HepG2 (cell line): Measurements from ENCODE around the gene MGST2. TPM values are rescaled to one million over a fixed set of nuclear protein-coding genes. Genes with fewer than 3 reads are reported as not detected.

ENCODE experiments used
- ATF2 ChIP-seq: sonication (generic); formaldehyde crosslinking; IDR thresholded peaks from 2 replicates; pipeline ENCODE4 v1.4.0; 2020; ENCODE audit warnings: missing genetic modification reagents
- GATAD1 ChIP-seq: IDR thresholded peaks from 2 replicates; pipeline ENCODE4 v1.6.1; 2016; ENCODE audit warnings: missing genetic modification reagents, missing compliant biosample characterization
- HOMEZ ChIP-seq: IDR thresholded peaks from 2 replicates; pipeline ENCODE4 v1.6.1; 2016; ENCODE audit warnings: low read depth
- IRX3 ChIP-seq: sonication (generic); formaldehyde crosslinking; IDR thresholded peaks from 2 replicates; pipeline ENCODE4 v1.8.1; 2023; ENCODE audit warnings: mild to moderate bottlenecking, low read depth, missing genetic modification reagents, borderline replicate concordance
- MBNL3 ChIP-seq: fragments of 250-450 bp; sonication (Bioruptor Pico); conservative IDR thresholded peaks from 2 replicates; pipeline ENCODE4 v1.8.0; 2022; ENCODE audit warnings: mild to moderate bottlenecking, inconsistent platforms
- MTA3 ChIP-seq: sonication (generic); formaldehyde crosslinking; IDR thresholded peaks from 2 replicates; pipeline ENCODE4 v1.4.0; 2020; ENCODE audit warnings: missing genetic modification reagents
- PAWR ChIP-seq: sonication (generic); formaldehyde crosslinking; IDR thresholded peaks from 2 replicates; pipeline ENCODE4 v1.4.0; 2020; ENCODE audit warnings: missing genetic modification reagents, mild to moderate bottlenecking, borderline replicate concordance
- PITX1 ChIP-seq: sonication (generic); formaldehyde crosslinking; IDR thresholded peaks from 2 replicates; pipeline ENCODE4 v1.5.1; 2020; ENCODE audit warnings: mild to moderate bottlenecking, missing genetic modification reagents
- PRDM4 ChIP-seq: sonication (generic); formaldehyde crosslinking; IDR thresholded peaks from 2 replicates; pipeline ENCODE4 v1.9.0; 2021; ENCODE audit warnings: missing genetic modification reagents, borderline replicate concordance
- RARA ChIP-seq: IDR thresholded peaks from 2 replicates; pipeline ENCODE4 v1.6.1; 2016; ENCODE audit warnings: missing genetic modification reagents, missing compliant biosample characterization
- RARG ChIP-seq: sonication (generic); formaldehyde crosslinking; IDR thresholded peaks from 2 replicates; pipeline ENCODE4 v1.4.0; 2020; ENCODE audit warnings: low read depth, mild to moderate bottlenecking, missing genetic modification reagents
- REXO4 ChIP-seq: sonication (generic); formaldehyde crosslinking; IDR thresholded peaks from 2 replicates; pipeline ENCODE4 v1.8.0; 2022; ENCODE audit warnings: missing genetic modification reagents, mild to moderate bottlenecking, borderline replicate concordance
- RFX1 ChIP-seq: fragments of 450-650 bp; IDR thresholded peaks from 2 replicates; pipeline ENCODE4 v1.6.1; 2017
- RFXANK ChIP-seq: IDR thresholded peaks from 2 replicates; pipeline ENCODE4 v1.6.1; 2016
- RORA ChIP-seq: sonication (generic); formaldehyde crosslinking; IDR thresholded peaks from 2 replicates; pipeline ENCODE4 v1.5.0; 2020; ENCODE audit warnings: mild to moderate bottlenecking, missing genetic modification reagents, moderate library complexity
- SMARCC2 ChIP-seq: fragments of 450-650 bp; IDR thresholded peaks from 2 replicates; pipeline ENCODE4 v1.6.1; 2017; ENCODE audit warnings: antibody characterized with exemption, mild to moderate bottlenecking
- THAP7 ChIP-seq: sonication (generic); formaldehyde crosslinking; IDR thresholded peaks from 2 replicates; pipeline ENCODE4 v1.8.1; 2023; ENCODE audit warnings: mild to moderate bottlenecking, missing genetic modification reagents
- ZNF326 ChIP-seq: sonication (generic); formaldehyde crosslinking; IDR thresholded peaks from 2 replicates; pipeline ENCODE4 v1.4.0; 2020; ENCODE audit warnings: missing genetic modification reagents, borderline replicate concordance
- ZNF512 ChIP-seq: sonication (generic); formaldehyde crosslinking; IDR thresholded peaks from 2 replicates; pipeline ENCODE4 v1.4.0; 2020; ENCODE audit warnings: mild to moderate bottlenecking, missing genetic modification reagents
- ZSCAN5A ChIP-seq: sonication (generic); formaldehyde crosslinking; IDR thresholded peaks from 2 replicates; pipeline ENCODE4 v1.8.0; 2022; ENCODE audit warnings: mild to moderate bottlenecking, missing genetic modification reagents, borderline replicate concordance
- polyA plus RNA-seq, 8 experiments: library from polyadenylated mRNA; depleted of rRNA in 3 of 8; stranded (reverse) in 7 of 8; unstranded in 1 of 8; fragments of >200 nt; fragmentation: Illumina TruSeq in 4 of 8; extraction: Trizol in 4 of 8; gene quantifications; 2 replicates each; pipeline versions ENCODE4 v1.2.1 to v1.2.3, GENCODE V29; 2011 to 2016; ENCODE audit warnings: low read depth in 4 of 8, missing spikeins in 1 of 8, mixed read lengths in 1 of 8; ENCODE audit not compliant: insufficient read depth in 1 of 8
- total RNA-seq, 5 experiments: library from RNA; depleted of rRNA; stranded (reverse); fragments of >200 nt; fragmentation: Illumina TruSeq; extraction: Trizol; gene quantifications; 2 replicates each; pipeline ENCODE4 v1.2.3, GENCODE V29; 2016; ENCODE audit warnings: low read depth in 1 of 5

The MGST2 gene
- total and polyA plus RNA-seq, 2 of the 13 experiments (the other 11 are each of a cell fraction or from before 2014, with no cell fraction given) = 205 to 416 TPM

GRCh38 chr4:139689093-139689722 lies 23.6 kb downstream of the MGST2 start (continued):
- TF ChIP-seq THAP7 (CRISPR knock-in tag) = no peak
- TF ChIP-seq ZNF326 (CRISPR knock-in tag) = no peak
- no peak for TF ChIP-seq RORA
- no peak for TF ChIP-seq MBNL3 (CRISPR knock-in tag)
- peak; percentile 83 for TF ChIP-seq ATF2 (CRISPR knock-in tag)
- TF ChIP-seq MTA3 (CRISPR knock-in tag) = no peak
- TF ChIP-seq ZSCAN5A (CRISPR knock-in tag) = no peak; the same call in 1 of the 2 replicates
- TF ChIP-seq PRDM4 (CRISPR knock-in tag) = no peak
- peak; percentile 90 for TF ChIP-seq HOMEZ (CRISPR knock-in tag)
- no peak for TF ChIP-seq REXO4
- no peak for TF ChIP-seq RFX1
- TF ChIP-seq GATAD1 (CRISPR knock-in tag) = peak; percentile 30; the same call in 1 of the 2 replicates
- TF ChIP-seq ZNF512 (CRISPR knock-in tag) = no peak
- no peak for TF ChIP-seq PAWR (CRISPR knock-in tag)
- no peak; the same call in 1 of the 2 replicates for TF ChIP-seq SMARCC2
- peak; percentile 92 for TF ChIP-seq PITX1 (CRISPR knock-in tag)
- TF ChIP-seq RARG (CRISPR knock-in tag) = no peak
- no peak for TF ChIP-seq RFXANK (CRISPR knock-in tag)
- no peak for TF ChIP-seq IRX3 (CRISPR knock-in tag)
- TF ChIP-seq RARA (CRISPR knock-in tag) = peak; percentile 99
